GM21526 (cell line): ENCODE results near the gene SDR9C7.
"Not testable (repeated sequence)": the region's sequence is repeated elsewhere in the genome, so short reads cannot be mapped to it uniquely, and the experiment has no call there.

Source experiments
- ATAC-seq: cut with Tn5 transposase; IDR thresholded peaks from one replicate; pipeline ENCODE4 v1.9.1; 2021; ENCODE audit warnings: moderate library complexity; ENCODE audit not compliant: unreplicated experiment, low FRiP score

SDR9C7 gene

GRCh38 chr12:56879240-56880124 lies 54.7 kb downstream of the SDR9C7 start:
- ATAC-seq: not testable (repeated sequence)

GRCh38 chr12:56878010-56878339 lies 56.2 kb downstream of the SDR9C7 start:
- ATAC-seq: no peak

GRCh38 chr12:56877195-56878009 lies 56.8 kb downstream of the SDR9C7 start:
- no peak for ATAC-seq

- ATAC-seq: no peak
These were observed 59.4 kb downstream of the SDR9C7 start for GRCh38 chr12:56874821-56875220.

GRCh38 chr12:56873382-56873781 lies 60.8 kb downstream of the SDR9C7 start:
- ATAC-seq: no peak
